AG10803 (cell line): ENCODE results near the gene BTAF1.

ENCODE experiments used
- DNase-seq: peaks from one replicate; pipeline ENCODE4 v3.0.0; 2010; ENCODE audit warnings: low read depth
- H3K4me3 ChIP-seq: 2 replicates; pipeline ENCODE4 v1.5.1; 2011; ENCODE audit warnings: mild to moderate bottlenecking, low read length, control low read depth
- TF ChIP-seq, protein P1 (sequence below): conservative IDR thresholded peaks from 2 replicates; pipeline ENCODE4 v1.5.1; 2011; ENCODE audit warnings: mild to moderate bottlenecking, low read length, control low read depth, inconsistent platforms

BTAF1 gene

GRCh38 chr10:92047215-92047614 is 123.6 kb downstream of the BTAF1 start:
- DNase-seq = peak; percentile 17
- TF ChIP-seq, protein P1, sequence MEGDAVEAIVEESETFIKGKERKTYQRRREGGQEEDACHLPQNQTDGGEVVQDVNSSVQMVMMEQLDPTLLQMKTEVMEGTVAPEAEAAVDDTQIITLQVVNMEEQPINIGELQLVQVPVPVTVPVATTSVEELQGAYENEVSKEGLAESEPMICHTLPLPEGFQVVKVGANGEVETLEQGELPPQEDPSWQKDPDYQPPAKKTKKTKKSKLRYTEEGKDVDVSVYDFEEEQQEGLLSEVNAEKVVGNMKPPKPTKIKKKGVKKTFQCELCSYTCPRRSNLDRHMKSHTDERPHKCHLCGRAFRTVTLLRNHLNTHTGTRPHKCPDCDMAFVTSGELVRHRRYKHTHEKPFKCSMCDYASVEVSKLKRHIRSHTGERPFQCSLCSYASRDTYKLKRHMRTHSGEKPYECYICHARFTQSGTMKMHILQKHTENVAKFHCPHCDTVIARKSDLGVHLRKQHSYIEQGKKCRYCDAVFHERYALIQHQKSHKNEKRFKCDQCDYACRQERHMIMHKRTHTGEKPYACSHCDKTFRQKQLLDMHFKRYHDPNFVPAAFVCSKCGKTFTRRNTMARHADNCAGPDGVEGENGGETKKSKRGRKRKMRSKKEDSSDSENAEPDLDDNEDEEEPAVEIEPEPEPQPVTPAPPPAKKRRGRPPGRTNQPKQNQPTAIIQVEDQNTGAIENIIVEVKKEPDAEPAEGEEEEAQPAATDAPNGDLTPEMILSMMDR = no peak
- no peak overlapping the region for H3K4me3 ChIP-seq

DNA sequence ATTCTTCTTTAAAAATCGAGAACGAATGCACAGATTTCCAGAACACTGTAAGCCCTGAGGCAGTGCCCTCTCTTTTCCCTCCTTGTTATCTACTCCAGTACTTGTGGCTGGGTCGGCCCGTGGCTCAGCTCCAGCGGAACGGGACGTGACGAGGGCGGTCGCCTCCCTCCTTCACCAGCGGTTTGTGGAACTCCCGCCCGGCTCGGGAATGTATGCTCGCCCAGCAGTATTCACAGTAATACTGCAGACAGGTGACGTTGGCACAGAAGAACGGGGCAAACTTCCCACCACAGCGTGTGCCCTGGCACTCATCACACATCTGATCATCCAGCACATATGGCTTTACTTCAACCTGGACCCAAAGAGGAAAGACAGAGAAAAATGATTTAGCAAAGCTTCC is 128.5 kb downstream of the BTAF1 start:
- TF ChIP-seq, protein P1 = no peak
- no peak for DNase-seq
- H3K4me3 ChIP-seq = no peak overlapping the region

- no peak for DNase-seq
- H3K4me3 ChIP-seq = no peak overlapping the region
- TF ChIP-seq, protein P1 = no peak
Observed at GRCh38 chr10:92052741-92053140, 129.2 kb downstream of the BTAF1 start.

DNA sequence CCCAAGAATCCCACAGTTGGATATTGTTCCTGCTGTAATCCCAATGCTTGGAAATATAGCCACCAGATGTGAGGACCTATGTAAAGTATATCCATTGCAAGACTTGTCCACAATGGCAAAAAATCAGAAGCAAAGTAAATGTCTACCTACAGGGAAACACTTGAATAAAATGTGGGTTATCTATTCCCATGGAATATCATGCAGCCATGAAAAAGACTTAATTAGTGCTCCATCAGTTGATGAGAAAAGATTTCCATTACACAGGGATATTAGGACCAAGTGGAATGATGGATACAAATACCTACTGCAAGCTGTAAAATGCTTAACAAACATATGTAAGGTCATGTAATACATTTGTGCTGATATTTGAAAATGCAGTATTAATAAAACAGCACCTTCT is 131.2 kb downstream of the BTAF1 start:
- H3K4me3 ChIP-seq = no peak overlapping the region
- TF ChIP-seq, protein P1 = no peak
- DNase-seq = no peak

DNA sequence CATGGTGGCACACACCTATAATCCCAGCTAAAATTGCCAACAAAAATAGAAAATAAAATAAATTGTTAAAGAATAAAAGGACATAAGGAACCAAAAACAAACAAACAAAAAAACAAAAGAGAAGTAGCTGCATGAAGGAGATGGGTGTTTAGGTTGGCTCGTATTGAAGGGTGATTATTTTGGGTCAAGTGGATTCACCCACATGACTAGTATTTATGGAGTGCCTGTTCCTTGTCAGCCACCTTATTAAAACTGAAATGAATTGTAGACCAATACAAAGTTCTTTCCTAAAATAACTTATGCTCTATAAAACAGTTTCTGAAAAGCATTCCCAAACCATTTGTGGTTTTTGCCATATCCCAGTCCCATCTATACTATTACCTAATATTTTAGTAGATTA is 138.7 kb downstream of the BTAF1 start:
- H3K4me3 ChIP-seq = no peak overlapping the region
- no peak for DNase-seq
- TF ChIP-seq, protein P1 = no peak

DNA sequence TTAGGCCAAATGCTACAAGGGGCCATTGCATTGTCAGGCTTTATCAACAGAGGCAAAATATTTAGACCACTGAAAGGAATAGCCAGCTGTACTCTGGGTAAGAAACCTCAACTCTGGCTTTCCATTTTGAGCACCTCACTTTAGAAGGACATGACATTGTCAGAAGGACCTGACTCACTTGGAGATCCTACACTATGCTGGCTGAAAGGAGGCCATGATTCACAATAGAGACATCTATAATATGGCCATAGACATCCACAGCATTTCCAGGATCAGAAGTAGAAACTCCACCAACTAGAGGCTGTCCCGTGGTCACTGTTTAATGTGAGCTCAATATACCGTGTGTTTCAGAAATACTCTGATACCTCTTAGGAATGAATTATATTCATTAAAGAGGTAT is 140.9 kb downstream of the BTAF1 start:
- TF ChIP-seq, protein P1 = no peak
- no peak for DNase-seq
- H3K4me3 ChIP-seq = no peak overlapping the region

DNA sequence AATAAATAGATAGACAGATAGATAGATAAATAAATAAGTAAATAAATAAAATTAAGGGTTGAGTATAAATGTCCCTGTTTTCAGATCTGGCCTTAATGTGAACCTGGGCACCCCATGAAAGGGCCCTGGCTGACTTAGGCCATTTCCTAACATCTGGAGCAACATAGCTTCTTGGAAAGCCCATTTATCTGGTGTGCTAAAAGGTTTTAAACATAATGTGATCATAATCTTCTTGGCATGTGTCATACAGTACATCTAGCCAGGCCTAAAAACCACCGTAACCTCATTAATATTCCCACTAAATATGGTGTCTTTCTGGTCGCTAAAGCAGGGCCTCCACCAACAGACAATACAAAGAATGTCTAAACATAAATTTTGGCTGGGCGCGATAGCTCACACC is 142.8 kb downstream of the BTAF1 start:
- TF ChIP-seq, protein P1 = no peak
- no peak overlapping the region for H3K4me3 ChIP-seq
- DNase-seq = no peak
